ENCODE data around the gene DCAKD.

GRCh38 chr17:44981221-44981968 is 70.0 kb downstream of the DCAKD start:
- TF ChIP-seq CTCF (IDR thresholded peaks at IDR 0.05) (no peak), POLR2A (IDR thresholded peaks at IDR 0.05) (no peak)

Data from adrenal gland (tissue), 5 donors.